ELR (cell line): ENCODE measurements around the gene SPATA12.

Experiments
- DNase-seq: peaks from one replicate; pipeline ENCODE4 v3.0.0-alpha.2; 2015; ENCODE audit warnings: low read depth

The SPATA12 gene

GRCh38 chr3:57116501-57116900, 56.0 kb downstream of the SPATA12 start:
- DNase-seq: no peak

GRCh38 chr3:57118254-57118653, 57.8 kb downstream of the SPATA12 start:
- DNase-seq: no peak

- DNase-seq: no peak
Observed at GRCh38 chr3:57120040-57120439, 59.6 kb downstream of the SPATA12 start.

GRCh38 chr3:57120451-57121174, 60.1 kb downstream of the SPATA12 start:
- no peak for DNase-seq
